GM18870 (cell line): ENCODE measurements around the gene PDHX.
A peak's percentile ranks its signal among the peaks of the same experiment; 100 is the strongest.
"Not testable (repeated sequence)": the region's sequence is repeated elsewhere in the genome, so short reads cannot be mapped to it uniquely, and the experiment has no call there.

ENCODE experiments used
- ATAC-seq: cut with Tn5 transposase; IDR thresholded peaks from one replicate; pipeline ENCODE4 v1.9.1; 2021; ENCODE audit warnings: moderate library complexity; ENCODE audit not compliant: unreplicated experiment

PDHX gene

DNA sequence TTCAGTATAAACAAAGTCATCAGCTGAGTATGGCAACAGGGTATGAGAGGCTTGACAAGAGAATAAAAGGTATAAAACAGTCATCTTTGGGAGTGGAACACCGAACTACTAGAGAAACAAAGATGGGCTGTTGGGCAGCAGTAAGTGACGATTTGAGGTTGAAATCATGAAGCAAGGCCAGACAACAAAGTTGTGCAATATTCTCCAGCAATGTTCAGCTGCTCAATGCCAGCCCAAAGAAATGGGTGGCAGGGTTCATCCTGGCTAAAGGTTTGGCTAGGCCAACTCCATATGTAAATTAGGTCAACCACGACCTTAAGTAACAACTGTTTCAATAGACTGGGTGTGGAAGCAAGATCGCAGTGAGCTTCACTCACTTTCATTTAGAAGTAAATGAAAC, 6.5 kb upstream of the PDHX start:
- ATAC-seq = no peak

DNA sequence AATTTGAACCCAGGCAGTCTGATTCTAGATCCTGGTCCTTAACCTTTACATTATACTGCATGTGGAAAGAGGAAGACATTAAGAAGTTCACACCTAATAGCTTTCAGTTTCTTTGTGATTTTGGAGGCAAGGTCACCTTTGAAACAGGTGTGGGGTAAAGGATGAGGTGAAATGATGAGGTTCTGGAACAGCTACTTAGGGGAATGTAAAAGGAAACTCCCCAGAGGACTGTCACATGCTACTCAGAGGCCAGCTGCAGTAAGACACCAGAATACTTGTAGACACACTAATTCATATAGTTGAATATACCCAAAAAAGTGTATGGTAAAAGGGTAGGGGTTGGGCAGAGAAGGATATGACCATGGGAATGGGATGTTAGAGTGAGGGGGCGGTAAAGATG, 5.6 kb upstream of the PDHX start:
- ATAC-seq = peak; percentile 57

DNA sequence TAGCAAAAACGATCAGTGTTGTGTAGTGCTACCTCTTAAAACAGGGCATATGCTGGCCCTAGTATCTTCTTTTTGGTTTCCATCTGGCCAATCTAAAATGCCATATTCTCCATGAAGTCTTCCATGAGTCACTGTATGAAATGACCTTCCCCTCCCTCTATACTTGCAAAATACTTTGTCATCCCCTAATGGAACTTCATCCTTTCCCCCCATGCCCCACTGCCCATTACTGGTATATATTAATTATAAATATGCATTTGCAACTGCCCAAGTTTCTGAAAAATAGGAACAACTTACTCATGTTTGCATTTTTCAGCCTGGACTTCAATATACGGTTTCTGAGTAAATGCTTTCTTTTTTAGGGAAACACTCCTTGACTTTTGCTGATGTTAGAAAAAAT, 4.7 kb upstream of the PDHX start:
- ATAC-seq = no peak

DNA sequence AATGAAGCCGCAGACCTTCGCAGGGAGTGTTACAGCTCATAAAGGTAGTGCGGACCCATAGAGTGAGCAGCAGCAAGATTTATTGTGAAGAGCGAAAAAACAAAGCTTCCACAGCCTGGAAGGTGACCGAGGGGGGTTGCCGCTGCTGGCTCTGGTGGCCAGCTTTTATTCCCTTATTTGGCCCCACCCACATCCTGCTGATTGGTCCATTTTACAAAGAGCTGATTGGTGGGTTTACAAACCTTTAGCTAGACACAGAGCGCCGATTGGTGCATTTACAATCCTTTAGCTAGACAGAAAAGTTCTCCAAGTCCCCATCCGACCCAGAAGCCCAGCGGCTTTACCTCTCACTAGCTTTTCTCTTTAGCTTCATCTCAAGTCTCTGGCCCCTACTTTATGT, 2.9 kb upstream of the PDHX start:
- ATAC-seq = not testable (repeated sequence)

DNA sequence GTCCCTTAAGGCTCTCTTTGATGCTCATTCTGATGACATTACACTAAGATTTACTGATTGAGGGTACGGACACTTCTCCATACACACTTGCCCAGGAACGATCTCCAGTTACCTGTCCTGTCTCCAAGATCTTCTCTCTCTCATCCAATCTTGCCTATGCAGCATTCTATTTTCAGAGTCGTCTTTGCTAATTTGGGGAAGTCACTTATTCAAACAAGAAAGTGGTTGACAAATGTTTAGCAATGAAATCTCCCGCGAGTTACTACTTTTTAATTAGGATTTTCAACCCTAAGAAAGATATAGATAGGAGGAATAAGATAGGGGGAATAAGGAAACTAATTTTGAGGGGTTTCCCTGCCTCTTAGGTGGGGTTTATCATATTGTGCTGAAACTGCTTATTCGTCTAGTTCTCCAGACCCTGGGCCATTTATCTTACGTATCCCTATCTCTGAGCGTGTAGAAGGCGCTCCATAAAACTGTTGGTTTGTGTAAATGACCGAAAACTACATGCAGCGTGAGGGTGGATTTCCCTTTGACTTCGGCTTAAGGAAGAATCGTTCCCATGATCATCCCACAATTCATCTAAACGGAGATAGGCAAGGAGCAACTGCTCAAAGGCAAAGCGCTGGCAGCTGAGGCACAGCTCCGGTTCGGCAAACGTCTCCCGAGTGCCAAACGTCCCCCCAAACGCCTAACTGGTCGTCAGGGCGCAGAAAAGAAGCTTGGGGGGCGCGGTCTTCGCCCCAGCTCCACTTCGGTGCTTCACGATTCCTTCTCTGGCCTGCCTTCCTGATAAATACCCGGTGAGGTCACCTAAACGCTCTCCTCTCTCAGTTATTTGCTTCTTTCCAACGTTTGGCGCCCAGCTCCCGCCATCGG, 1.0 kb upstream of the PDHX start:
- ATAC-seq = no peak

DNA sequence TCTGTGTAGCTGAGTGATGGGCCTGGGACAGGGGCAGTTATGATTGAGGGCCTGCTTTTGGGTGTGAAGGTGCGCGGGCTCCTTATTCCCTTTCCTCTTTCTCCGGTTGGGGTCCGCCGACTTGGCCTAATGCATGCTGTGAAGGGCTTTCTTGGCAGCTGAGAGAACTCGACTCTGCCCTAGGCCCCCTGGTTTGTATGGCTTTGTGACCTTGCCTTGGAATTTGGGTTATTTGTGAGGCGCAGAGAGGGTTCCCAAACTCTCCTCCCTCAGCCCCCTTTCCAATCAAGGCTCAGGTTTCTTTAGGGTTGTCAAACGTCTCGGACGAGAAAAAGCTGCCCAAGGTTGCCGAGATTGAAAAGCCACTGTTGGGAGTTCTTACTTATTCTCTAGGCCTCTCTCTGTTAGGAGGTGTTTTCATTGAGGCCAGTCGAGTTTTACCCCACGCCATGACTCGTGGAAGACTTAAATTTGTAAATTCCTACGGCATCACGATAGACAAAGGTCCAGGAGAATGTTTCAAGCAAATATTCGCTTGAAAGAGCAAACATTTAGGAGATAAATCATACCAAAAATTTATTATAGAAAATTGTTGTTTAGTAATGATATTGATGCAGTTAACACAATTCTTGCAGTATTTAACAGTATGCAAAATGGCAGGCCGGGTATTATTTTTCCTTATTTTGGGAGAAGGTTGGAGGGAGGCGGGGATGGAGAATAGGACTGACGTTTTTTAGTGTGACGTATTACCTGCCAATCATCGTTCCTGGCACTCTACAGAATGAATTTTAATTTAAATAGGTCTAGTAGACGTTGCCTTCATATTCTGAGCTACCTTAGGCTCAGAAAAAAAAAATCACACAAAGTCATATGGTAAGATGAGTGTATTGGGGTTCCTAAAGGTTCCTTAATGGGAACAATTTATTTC, 689 bp downstream of the PDHX start:
- no peak for ATAC-seq

DNA sequence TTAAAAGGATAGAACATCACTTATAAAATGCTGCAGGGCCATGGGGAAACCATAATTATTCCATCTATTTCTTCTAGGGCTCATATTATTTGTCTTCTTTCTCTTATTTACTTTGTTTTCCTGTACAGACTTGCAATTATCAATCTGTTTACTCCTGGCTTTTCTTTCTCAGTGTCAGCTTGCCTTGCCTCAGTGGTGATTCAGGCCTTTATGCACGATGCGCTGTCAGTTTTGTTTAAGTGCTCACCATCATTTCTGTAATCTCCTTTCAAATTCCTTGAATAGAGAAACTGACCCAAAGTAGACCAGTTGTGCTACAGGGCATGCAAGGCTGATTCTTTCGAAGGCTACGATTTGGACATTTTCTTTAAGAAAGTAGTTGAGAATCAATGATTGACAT, 4.7 kb downstream of the PDHX start:
- no peak for ATAC-seq

DNA sequence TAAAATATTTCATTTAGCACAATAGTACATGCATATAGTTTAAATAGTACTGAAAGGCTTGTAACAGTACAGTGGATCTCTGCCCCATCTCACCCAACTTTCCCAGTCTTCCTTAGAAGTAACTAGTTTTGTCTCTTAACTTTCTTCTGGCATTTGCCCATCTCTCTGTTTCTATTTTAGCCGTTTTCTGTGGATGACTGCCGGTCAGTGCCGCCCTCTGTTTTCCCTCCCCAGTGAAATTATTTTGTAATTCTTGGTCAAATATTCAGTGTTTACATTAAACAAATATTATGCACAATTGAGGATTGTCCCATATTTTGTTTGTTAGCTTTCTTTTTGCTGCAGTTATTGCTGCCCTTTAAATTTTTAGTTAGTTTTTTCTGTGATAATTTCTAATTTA, 8.3 kb downstream of the PDHX start:
- no peak for ATAC-seq

DNA sequence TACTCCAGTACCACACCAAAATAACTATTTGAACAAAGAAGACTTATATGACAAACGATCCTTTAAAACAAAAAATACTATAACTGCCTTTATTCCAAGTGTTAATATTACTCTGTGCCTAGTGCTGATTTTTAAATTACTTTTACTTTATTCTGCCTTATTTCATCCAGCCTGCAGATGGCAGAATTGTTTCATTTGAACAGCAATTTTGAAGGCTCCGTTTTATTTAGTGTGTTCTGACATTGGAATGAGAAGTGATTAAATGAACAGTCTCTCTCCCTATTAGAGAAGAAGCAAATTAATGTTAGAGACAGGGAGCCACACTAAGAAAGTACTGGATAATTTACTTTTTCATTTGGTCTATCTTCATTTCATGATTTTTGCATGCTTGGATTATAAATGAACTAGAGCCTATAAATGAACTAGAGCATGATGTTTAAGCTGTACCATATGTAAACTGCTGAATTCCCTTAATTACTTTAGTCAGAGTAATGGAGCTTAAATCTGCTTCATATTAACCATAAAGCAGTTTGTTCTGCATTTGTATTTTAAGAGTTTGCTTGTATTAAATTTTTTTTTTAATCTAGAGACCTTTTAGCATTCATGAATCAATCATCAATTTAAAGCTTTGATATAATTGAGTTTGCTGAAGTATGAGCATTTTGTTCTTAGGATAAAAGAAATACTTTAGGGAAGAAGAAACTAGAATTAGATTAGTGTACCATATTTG, 9.8 kb downstream of the PDHX start:
- ATAC-seq = no peak

DNA sequence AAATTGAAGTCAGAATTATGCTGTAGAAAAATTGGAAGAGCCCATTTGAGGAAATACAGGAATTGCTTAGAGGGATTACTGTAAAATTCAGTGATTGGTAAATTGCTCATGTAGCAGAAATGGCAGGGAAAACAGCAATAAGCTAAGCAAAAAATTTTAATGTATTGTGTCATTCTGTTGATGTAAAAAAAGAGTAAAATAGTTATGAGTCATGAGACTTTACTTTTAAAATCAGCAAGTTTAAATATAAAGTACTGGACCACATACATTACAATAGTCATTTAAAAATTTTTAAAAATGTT, 10.4 kb downstream of the PDHX start:
- no peak for ATAC-seq

DNA sequence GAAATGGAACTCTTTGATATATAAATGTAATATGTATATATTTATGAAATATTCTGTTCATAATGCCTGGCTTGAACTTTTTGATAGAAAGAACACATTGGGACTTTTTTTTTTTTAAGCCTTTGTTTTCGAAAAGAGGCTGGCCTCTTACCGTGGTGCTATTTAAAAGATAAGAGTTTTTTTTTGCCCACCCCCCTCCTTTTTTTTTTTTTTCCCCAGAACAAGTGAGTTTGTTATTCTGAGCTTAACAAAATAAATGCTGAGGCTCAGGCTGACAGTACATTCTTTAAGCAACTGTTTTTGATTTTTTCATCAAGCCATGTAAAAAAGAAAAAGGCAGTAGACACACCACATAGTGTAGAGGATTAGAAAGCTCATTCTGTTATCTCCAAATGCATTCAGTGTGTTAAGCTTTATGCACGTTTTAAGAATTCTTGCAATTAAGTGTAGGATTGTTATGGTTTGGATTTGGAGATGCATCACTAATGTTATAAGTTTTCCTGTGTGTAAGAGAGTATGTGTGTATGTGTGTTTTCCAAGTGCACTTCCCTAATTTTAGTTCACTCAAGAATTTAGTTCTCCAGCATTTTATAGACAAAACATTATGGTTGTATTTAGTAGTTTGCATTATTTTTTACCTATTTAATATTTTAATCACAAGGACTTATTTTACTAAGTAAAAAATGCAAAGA, 12.0 kb downstream of the PDHX start:
- no peak for ATAC-seq

DNA sequence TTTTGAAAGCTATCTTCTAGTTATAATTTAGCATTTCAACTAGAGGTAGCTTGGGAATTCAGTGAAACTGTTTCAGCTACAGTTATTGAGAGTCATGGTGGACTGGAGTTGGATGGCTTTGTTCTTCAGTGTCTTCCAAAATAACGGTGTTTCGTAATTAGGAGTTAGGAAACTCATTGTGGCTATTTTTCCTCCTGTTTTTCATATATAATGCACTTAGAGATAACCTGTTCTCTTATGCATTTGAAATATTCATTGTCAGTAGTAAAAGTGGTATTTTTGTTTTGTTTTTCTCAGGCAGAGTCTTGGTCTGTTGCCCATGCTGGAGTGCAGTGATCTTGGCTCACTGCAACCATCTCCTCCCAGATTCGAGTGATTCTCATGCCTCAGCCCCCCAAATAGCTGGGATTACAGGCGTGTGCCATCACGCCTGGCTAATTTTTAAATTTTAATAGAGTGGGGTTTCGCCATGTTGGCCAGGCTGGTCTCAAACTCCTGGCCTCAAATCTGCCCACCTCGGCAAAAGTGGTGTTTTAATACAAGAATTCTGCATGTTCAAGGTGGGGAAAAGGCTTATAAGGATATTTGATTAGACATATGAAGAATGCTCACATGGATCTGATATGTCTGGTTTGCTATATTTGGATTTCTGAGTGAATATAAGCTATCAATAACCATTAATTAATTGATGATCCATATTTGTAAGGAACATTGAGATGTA, 12.7 kb downstream of the PDHX start:
- no peak for ATAC-seq

DNA sequence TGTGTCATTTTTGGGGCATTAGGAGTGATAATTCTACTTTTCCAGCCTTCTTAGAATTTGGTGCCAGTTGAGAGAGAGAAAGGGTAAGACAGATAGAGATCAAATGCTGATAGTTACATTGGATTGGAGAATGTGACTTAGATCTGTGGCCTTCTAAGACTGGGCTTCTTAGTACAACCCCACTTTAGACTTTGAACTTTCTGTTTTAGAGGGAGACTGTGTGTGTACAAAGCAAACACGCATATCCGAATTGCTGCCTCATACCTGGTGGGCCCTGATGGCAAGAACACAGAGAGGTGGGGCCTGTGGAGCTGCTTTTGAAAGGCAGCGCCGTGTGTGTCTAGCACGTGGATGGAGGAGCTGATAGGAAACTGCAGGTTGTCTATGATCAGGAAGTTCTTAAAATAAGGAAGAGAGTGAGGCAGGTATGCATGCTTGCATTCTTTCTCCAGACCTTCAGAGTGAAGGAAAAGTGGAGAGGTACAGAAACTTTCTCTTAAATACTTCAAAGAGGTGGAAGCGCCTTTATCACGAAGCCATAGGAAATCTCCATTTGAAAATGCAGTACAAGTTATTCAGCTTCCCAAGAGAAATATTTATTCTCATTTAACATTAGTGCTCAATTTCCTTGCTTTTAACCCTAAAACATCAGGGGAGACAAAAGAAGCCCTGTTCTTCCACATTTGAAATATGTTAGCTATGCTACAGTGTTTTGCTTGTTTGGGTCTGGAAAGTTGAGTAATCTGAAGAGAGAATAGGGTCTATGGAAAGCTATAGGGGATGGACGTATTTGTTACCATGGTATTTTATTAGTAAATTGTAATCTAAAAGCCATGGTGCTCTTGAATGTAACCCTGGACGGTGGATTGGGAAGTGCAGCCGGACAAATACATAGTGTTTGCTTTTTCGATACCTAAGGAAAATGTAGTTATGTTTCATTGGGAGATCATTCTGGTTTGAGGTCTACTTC, 13.7 kb downstream of the PDHX start:
- no peak for ATAC-seq

DNA sequence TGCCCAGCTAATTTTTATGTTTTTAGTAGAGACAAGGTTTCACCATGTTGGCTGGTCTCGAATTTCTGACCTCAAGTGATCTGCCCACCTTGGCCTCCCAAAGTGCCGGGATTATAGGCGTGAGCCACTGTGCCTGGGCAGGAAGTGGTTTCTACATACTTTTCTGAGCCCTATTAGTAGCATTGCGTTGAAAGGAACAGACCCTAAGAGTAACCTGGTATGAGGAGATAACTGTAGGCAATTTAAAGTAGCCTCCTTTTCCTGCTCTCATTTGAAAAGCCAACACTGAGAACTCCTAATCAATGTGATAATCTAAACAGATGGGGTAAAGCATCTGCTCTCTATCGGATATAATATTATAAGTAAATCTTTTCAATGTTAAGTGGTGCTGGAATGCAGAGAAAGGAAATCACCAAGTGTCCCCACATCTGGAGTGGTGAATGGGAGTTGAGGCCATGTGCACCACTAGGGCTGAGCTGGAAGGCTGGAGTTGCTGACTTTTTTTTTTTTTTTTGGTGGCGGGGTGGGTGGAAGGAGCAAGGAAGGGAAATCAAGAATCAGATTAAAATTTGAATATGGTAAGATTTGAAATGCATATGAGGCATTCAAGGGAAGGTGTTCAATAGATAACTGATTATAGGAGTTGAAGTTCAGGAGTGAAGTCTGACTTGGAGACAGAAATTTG, 20.7 kb downstream of the PDHX start:
- ATAC-seq = no peak

DNA sequence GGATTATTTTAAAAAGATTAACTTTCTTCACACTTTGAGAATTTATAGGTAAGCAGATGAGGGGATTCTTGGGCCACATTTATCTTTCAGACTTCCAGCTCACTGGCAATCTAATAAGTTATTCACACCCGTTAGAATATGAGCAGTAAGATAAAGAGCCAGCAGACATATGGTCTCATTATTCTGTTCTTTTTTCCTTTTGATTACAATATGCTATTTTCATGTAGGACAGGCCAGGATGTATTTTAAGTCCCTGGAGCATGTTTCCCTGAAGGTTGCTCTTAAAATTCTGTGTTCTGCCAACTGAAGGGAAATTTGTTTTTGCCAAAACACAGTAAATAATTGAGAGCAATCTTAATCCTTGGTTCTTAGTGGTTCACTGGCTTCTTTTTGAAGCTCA, 22.2 kb downstream of the PDHX start:
- no peak for ATAC-seq

DNA sequence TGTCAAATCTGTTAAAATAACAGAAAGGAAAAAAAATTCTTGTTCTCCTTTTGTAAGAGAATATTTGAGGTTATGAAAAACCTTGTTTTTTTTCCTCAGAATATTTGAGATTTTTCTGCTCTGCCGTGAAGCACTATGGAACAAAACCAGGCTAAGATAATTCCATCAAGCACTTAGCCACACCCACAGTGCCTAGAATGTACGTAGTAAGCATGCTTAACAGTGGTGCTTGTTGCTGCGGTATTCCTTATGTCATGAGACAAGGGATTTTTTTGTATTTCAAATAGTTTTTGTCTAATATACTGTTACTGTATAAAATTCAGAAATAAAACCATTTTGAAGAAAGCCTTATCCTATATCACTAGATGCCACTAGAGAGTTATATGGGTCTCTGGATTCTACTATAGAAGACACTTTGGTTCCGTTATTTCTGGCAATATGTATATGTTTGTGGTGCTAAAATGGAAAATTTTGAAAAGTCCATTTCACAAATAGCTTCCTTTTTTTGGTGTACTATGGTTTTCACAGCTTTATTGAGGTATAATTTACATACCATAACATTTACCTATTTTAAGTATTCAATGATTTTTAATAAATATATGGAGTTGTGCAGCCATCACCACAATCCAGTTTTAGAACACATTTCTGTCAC, 23.7 kb downstream of the PDHX start:
- ATAC-seq = no peak

DNA sequence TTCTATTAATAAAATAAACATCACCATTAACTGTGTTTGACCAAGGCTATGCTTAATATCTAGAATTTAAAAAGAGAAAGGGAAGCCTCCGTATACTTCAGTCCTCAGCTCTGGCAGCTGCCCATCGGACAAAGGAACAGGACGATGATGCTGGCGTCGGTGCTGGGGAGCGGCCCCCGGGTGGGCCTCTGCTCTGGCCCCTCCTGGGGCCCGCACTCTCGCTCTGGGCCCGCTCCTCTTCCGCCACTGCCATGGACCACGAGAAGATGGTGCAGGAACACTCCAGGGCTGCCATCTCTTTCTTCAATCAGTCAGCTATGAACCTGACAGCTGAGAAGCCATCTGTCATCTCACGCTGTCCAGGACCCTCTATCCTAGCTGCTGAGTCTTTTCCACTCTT, 25.3 kb downstream of the PDHX start:
- ATAC-seq = no peak

DNA sequence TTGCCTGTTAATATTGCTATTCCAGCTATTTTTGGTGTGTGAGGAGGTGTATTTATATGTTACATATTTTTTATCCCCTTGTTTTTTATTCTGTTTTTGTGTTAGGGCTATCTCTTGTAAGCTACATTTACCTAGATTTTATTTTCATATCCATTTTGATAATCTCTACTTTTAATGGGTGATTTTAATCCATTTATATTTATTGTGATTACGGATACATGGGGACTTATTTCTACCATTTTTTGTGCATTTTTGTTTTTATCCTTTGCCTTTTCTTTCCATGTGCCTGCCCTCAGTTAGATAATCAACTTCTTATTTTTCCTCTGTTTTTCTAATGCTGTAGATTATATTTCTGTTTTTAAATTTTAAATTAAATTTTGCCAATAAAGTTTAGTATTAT, 28.3 kb downstream of the PDHX start:
- ATAC-seq = no peak
